GM12874 (cell line): Measurements from ENCODE around the gene FOXP4.

Source experiments
- CTCF ChIP-seq: IDR thresholded peaks from 2 replicates; pipeline ENCODE4 v1.5.1; 2011; ENCODE audit warnings: low read depth, mild to moderate bottlenecking, control low read depth, low read length, moderate library complexity; ENCODE audit not compliant: insufficient read depth

The FOXP4 gene

GRCh38 chr6:41522780-41523548 lies 23.2 kb upstream of the FOXP4 start:
- TF ChIP-seq CTCF: no peak

GRCh38 chr6:41523915-41524633 lies 22.1 kb upstream of the FOXP4 start:
- no peak for TF ChIP-seq CTCF

- TF ChIP-seq CTCF: no peak
Observed at GRCh38 chr6:41524634-41525011, 21.6 kb upstream of the FOXP4 start.

GRCh38 chr6:41527721-41528408 lies 18.3 kb upstream of the FOXP4 start:
- no peak for TF ChIP-seq CTCF

- TF ChIP-seq CTCF: no peak
Observed at GRCh38 chr6:41528409-41528963, 17.7 kb upstream of the FOXP4 start.

- TF ChIP-seq CTCF: no peak
Observed at GRCh38 chr6:41529049-41529448, 17.1 kb upstream of the FOXP4 start.

GRCh38 chr6:41529970-41530369 lies 16.2 kb upstream of the FOXP4 start:
- TF ChIP-seq CTCF: no peak
